A673 (cell line): ENCODE data around the gene ZBTB44.

Experiments
- CTCF ChIP-seq: fragments of 300-800, 200-600 bp; sonication (generic); conservative IDR thresholded peaks from 2 replicates; pipeline ENCODE4 v1.5.1; 2017; ENCODE audit warnings: low read depth, mild to moderate bottlenecking, antibody characterized with exemption, low read length, moderate library complexity, mixed read lengths
- EZH2 ChIP-seq: fragments of 200-600 bp; sonication (generic); IDR thresholded peaks from 2 replicates; pipeline ENCODE4 v1.6.1; 2017; ENCODE audit warnings: borderline replicate concordance, low read depth, mild to moderate bottlenecking, mixed read lengths, antibody characterized with exemption, low read length; ENCODE audit not compliant: poor library complexity, severe bottlenecking

- TF ChIP-seq CTCF = no peak
- no peak for TF ChIP-seq EZH2
These were observed 122.8 kb downstream of the ZBTB44 start for GRCh38 chr11:130191896-130192295.
